NCI-H1105 (cell line): ENCODE data around the gene FGF14.

ENCODE experiments used
- DNase-seq: peaks from one replicate; lab custom pipeline; 2025; lab: John Stamatoyannopoulos, UW

Gene FGF14

GRCh38 chr13:102310691-102311418, 91.0 kb downstream of the FGF14 start:
- no peak for DNase-seq

- DNase-seq, result peak; percentile 71
These were observed 92.7 kb downstream of the FGF14 start for GRCh38 chr13:102309110-102309509.

GRCh38 chr13:102302534-102302933, 99.3 kb downstream of the FGF14 start:
- DNase-seq, result no peak

GRCh38 chr13:102300379-102300778, 101.5 kb downstream of the FGF14 start:
- DNase-seq, result no peak

- DNase-seq, result no peak
These were observed 102.5 kb downstream of the FGF14 start for GRCh38 chr13:102299366-102299765.

GRCh38 chr13:102298051-102298450, 103.8 kb downstream of the FGF14 start:
- DNase-seq, result no peak

- DNase-seq, result no peak
These were observed 106.4 kb downstream of the FGF14 start for GRCh38 chr13:102295316-102296048.

- DNase-seq, result no peak
These were observed 107.3 kb downstream of the FGF14 start for GRCh38 chr13:102294407-102295018.

- peak; percentile 6 for DNase-seq
These were observed 108.1 kb downstream of the FGF14 start for GRCh38 chr13:102293723-102294122.

- no peak for DNase-seq
These were observed 110.1 kb downstream of the FGF14 start for GRCh38 chr13:102291587-102292218.

GRCh38 chr13:102289606-102290005, 112.2 kb downstream of the FGF14 start:
- no peak for DNase-seq

- no peak for DNase-seq
These were observed 115.5 kb downstream of the FGF14 start for GRCh38 chr13:102286326-102286725.

- DNase-seq, result no peak
These were observed 121.5 kb downstream of the FGF14 start for GRCh38 chr13:102280366-102280765.

GRCh38 chr13:102277286-102277685, 124.6 kb downstream of the FGF14 start:
- DNase-seq, result no peak

- no peak for DNase-seq
These were observed 125.4 kb downstream of the FGF14 start for GRCh38 chr13:102276404-102276803.

GRCh38 chr13:102275969-102276368, 125.9 kb downstream of the FGF14 start:
- DNase-seq, result no peak

- DNase-seq, result no peak
These were observed 128.7 kb downstream of the FGF14 start for GRCh38 chr13:102273111-102273510.

- DNase-seq, result no peak
These were observed 134.7 kb downstream of the FGF14 start for GRCh38 chr13:102267191-102267590.

GRCh38 chr13:102261809-102262208, 140.0 kb downstream of the FGF14 start:
- DNase-seq, result no peak

GRCh38 chr13:102261316-102261715, 140.5 kb downstream of the FGF14 start:
- DNase-seq, result no peak

- no peak for DNase-seq
These were observed 141.6 kb downstream of the FGF14 start for GRCh38 chr13:102260256-102260655.

- no peak for DNase-seq
These were observed 146.4 kb downstream of the FGF14 start for GRCh38 chr13:102255409-102255808.

- no peak for DNase-seq
These were observed 150.0 kb downstream of the FGF14 start for GRCh38 chr13:102251817-102252216.
